ENCODE data around the gene NDUFB5.

DNA sequence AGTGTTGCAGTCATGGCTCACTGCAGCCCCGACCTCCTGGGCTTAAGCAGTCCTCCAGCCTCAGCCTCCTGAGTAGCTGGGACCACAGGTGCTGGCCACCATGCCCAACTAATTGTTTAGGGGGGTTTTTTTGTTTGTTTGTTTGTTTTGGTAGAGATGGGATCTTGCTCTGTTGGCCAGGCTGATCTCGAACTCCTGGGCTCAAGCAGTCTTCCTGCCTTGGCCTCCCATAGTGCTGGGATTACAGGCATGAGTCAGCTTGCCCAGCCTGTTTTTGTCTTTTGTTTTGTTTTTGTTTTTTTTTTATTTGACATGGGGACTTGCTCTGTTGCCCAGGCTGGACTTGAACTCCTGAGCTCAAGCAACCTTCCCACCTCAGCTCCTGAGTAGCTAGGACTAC lies 17.4 kb downstream of the NDUFB5 start:
- TF ChIP-seq MYBL2 (CRISPR knock-in tag; IDR thresholded peaks at IDR 0.05) (no peak), TEAD1 (CRISPR knock-in tag; IDR thresholded peaks at IDR 0.05) (no peak), RELA (CRISPR knock-in tag; IDR thresholded peaks at IDR 0.05; ENCODE audit: borderline replicate concordance) (no peak), ESRRA (CRISPR knock-in tag; IDR thresholded peaks at IDR 0.05; ENCODE audit: borderline replicate concordance) (no peak)
- TF ChIP-seq, protein P1, sequence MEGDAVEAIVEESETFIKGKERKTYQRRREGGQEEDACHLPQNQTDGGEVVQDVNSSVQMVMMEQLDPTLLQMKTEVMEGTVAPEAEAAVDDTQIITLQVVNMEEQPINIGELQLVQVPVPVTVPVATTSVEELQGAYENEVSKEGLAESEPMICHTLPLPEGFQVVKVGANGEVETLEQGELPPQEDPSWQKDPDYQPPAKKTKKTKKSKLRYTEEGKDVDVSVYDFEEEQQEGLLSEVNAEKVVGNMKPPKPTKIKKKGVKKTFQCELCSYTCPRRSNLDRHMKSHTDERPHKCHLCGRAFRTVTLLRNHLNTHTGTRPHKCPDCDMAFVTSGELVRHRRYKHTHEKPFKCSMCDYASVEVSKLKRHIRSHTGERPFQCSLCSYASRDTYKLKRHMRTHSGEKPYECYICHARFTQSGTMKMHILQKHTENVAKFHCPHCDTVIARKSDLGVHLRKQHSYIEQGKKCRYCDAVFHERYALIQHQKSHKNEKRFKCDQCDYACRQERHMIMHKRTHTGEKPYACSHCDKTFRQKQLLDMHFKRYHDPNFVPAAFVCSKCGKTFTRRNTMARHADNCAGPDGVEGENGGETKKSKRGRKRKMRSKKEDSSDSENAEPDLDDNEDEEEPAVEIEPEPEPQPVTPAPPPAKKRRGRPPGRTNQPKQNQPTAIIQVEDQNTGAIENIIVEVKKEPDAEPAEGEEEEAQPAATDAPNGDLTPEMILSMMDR (IDR thresholded peaks at IDR 0.05) = no peak
- TF ChIP-seq, protein P2, sequence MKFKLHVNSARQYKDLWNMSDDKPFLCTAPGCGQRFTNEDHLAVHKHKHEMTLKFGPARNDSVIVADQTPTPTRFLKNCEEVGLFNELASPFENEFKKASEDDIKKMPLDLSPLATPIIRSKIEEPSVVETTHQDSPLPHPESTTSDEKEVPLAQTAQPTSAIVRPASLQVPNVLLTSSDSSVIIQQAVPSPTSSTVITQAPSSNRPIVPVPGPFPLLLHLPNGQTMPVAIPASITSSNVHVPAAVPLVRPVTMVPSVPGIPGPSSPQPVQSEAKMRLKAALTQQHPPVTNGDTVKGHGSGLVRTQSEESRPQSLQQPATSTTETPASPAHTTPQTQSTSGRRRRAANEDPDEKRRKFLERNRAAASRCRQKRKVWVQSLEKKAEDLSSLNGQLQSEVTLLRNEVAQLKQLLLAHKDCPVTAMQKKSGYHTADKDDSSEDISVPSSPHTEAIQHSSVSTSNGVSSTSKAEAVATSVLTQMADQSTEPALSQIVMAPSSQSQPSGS (CRISPR knock-in tag; IDR thresholded peaks at IDR 0.05; ENCODE audit: borderline replicate concordance, low read depth) = no peak
- TF ChIP-seq, protein P3, sequence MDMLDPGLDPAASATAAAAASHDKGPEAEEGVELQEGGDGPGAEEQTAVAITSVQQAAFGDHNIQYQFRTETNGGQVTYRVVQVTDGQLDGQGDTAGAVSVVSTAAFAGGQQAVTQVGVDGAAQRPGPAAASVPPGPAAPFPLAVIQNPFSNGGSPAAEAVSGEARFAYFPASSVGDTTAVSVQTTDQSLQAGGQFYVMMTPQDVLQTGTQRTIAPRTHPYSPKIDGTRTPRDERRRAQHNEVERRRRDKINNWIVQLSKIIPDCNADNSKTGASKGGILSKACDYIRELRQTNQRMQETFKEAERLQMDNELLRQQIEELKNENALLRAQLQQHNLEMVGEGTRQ (CRISPR knock-in tag; IDR thresholded peaks at IDR 0.05) = no peak
- TF ChIP-seq, protein P4, sequence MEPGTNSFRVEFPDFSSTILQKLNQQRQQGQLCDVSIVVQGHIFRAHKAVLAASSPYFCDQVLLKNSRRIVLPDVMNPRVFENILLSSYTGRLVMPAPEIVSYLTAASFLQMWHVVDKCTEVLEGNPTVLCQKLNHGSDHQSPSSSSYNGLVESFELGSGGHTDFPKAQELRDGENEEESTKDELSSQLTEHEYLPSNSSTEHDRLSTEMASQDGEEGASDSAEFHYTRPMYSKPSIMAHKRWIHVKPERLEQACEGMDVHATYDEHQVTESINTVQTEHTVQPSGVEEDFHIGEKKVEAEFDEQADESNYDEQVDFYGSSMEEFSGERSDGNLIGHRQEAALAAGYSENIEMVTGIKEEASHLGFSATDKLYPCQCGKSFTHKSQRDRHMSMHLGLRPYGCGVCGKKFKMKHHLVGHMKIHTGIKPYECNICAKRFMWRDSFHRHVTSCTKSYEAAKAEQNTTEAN (CRISPR knock-in tag; IDR thresholded peaks at IDR 0.05) = no peak
- TF ChIP-seq, protein P5, sequence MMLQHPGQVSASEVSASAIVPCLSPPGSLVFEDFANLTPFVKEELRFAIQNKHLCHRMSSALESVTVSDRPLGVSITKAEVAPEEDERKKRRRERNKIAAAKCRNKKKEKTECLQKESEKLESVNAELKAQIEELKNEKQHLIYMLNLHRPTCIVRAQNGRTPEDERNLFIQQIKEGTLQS (CRISPR knock-in tag; conservative IDR thresholded peaks at IDR 0.05) = no peak
- TF ChIP-seq, protein P6, sequence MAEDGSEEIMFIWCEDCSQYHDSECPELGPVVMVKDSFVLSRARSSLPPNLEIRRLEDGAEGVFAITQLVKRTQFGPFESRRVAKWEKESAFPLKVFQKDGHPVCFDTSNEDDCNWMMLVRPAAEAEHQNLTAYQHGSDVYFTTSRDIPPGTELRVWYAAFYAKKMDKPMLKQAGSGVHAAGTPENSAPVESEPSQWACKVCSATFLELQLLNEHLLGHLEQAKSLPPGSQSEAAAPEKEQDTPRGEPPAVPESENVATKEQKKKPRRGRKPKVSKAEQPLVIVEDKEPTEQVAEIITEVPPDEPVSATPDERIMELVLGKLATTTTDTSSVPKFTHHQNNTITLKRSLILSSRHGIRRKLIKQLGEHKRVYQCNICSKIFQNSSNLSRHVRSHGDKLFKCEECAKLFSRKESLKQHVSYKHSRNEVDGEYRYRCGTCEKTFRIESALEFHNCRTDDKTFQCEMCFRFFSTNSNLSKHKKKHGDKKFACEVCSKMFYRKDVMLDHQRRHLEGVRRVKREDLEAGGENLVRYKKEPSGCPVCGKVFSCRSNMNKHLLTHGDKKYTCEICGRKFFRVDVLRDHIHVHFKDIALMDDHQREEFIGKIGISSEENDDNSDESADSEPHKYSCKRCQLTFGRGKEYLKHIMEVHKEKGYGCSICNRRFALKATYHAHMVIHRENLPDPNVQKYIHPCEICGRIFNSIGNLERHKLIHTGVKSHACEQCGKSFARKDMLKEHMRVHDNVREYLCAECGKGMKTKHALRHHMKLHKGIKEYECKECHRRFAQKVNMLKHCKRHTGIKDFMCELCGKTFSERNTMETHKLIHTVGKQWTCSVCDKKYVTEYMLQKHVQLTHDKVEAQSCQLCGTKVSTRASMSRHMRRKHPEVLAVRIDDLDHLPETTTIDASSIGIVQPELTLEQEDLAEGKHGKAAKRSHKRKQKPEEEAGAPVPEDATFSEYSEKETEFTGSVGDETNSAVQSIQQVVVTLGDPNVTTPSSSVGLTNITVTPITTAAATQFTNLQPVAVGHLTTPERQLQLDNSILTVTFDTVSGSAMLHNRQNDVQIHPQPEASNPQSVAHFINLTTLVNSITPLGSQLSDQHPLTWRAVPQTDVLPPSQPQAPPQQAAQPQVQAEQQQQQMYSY (CRISPR knock-in tag; IDR thresholded peaks at IDR 0.05) = no peak

Data from WTC11 (cell line).